Measurements from ENCODE around the gene GYG2.
"Not testable (repeated sequence)": the region's sequence is repeated elsewhere in the genome, so short reads cannot be mapped to it uniquely, and the experiment has no call there.

GYG2 gene

DNA sequence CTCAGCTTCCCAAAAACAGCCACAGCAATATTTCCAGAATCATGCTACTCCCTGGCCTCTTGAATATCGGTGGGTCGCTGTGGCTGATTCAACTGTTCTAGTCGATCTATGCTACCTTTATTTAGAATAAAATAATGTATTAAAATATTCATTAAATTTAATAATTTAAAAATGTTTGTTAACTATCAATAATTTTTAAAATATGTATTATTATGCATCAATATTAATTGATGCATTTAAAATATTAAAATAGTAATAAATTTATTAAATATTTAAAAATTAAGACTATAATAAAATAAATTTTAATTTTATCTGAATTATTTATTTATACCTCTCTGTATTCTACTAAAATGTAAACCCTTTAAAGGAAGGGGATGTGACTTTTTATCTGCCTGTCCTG is 81.4 kb downstream of the GYG2 start:
- no peak for DNase-seq

DNA sequence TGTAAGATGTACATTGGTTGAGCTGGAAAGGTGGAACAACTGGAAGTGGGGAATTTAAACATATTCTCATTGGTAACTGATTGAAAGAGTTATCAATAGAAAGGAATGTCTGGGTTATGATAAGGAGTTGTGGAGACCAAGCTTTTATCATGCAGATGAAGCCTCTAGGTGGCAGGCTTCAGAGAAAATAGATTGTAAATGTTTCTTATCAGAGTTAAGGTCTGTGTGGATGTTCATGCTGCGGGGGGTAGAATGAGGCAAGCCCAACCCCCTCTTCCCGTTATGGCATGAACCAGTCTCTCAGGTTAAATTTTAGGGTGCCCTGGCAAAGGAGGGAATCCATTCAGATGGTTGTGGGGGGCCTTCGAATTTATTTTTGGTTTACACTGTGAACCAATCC is 84.4 kb downstream of the GYG2 start:
- DNase-seq: no peak

DNA sequence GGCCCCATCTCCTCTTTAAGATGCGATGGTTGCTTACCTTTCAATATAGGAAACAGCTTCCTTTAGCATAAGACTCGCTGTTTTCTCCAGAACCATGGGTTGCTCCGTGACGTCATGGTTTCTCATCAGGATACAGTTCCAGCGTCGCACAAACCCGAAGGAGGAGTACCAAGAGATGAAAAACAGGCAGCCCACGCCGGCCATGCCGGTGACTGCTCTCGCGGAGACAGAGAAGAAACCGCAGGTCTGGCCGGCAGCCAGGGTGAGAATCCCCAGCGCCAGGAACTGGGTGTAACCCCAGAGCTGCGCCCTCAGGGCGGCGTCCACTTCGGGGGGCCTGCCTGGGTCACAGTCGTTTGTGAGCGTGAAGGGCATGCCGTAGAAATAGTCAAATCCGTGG is 89.0 kb downstream of the GYG2 start:
- no peak for DNase-seq

DNA sequence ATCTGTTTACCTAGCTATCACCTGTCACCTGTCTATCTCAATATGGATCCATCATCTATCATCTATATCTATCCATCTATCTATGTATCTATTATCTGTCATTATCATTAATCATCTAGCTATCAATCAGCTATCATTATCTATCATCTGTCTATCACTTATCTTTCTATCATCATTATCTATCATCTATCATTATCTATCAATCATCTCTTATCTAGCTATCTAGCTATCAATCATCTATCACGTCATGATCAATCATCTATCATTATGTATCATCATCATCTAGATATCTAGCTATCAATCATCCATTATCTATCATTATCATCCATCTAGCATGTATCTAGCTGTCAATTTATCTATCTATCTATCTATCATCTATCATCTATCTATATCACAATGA is 92.5 kb downstream of the GYG2 start:
- DNase-seq: no peak

DNA sequence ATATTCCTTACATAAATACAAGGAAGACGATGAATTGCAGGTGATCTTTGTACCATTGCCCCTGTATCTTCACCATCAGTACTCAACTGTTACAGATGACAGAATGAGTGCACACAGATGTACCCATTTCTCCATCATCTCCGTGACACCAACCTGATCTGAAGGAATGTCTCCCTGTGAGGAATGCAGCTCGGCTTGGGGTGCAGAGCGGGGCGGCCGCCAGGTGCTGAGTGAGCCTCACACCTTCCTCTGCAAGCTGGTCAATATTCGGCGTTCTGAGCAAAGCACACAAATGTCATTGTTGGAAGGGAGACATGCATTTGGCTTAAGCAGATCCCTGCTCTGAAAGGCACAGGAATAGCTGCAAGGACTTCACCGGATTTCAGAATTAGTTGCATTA is 93.0 kb downstream of the GYG2 start:
- DNase-seq: no peak

DNA sequence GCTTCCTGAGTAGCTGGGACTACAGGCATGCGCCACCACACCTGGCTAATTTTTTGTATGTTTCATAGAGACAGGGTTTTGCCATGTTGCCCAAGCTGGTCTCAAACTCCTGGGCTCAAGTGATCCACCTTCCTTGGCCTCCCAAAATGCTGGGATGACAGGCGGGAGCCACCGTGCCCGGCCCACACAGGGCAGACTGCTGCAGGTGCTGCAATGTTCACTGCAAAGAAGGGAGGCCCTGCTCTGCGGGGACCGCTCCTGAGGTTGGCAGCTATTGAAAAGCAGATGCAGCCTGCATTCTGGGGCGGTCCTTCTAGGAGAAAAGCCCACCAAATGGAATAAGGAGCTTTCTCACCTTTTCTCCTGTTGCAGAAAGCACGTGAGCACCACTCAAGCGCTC is 95.4 kb downstream of the GYG2 start:
- no peak for DNase-seq

DNA sequence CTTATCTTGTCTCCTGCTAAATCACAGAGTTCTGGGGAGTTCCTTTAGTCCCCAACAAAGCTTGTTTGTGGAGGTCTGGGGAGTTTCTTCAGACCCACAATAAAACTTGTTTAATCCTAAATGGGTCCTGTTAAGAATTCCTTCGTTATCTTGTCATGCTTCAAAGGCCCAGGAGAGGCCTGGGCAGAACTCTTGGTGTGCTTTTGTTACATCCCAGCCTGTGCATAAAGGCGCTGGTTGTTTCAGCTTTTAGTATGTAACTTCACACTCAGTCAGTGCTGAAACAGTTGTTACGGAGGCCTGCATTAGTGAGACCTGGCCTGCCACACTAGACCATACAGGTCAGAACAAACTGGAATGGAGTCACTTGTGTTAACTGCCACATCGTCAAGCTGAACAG is 97.5 kb downstream of the GYG2 start:
- not testable (repeated sequence) for DNase-seq

DNA sequence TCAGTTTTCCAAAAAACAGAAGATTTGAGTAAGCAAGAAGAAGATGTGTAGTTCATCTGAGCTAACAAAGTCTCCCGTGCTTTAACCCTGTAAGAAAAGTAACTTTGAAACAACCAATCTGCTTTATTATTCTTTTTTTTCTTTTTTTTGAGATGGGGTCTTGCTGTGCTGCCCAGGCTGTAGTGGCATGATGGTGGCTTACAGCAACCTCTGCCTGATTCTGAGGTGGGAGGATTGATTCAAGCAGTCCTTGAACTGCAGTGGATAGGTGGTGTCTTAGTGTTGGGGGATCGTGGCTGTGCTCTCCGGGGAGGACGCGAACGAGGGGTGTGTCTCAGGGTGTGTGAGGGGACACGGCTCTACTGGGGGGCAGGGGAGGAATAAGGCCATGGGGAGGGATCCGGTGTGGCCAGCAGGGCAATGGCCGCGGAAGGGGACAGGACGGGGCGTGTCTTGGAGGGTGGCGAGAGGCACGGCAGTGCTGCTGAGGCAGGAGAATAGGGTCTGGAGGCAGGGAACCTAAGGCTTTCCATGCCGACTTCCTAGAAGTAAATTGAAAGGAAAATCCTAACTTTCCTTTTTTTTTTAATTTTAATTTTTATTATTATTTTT is 98.0 kb downstream of the GYG2 start:
- DNase-seq: no peak

DNA sequence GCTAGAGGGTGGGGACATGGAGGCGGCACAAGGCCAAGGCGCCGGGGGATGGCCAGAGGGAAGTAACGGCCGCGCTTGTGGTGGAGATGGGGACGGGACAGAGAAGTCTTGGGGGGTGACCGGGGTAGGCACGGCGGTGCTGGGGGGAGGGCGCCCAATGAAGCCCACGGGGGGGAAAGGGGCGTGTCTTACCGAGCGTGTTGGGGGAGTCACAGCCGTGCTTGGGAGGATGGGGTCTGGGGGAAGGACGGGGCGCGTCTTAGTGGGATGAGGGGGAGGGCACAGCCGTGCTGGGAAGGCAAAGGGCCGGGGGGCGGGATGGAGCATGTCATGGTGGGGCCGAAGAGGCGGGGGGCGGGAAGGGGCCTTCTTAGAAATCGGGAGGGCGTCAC is 99.5 kb downstream of the GYG2 start:
- DNase-seq: no peak

DNA sequence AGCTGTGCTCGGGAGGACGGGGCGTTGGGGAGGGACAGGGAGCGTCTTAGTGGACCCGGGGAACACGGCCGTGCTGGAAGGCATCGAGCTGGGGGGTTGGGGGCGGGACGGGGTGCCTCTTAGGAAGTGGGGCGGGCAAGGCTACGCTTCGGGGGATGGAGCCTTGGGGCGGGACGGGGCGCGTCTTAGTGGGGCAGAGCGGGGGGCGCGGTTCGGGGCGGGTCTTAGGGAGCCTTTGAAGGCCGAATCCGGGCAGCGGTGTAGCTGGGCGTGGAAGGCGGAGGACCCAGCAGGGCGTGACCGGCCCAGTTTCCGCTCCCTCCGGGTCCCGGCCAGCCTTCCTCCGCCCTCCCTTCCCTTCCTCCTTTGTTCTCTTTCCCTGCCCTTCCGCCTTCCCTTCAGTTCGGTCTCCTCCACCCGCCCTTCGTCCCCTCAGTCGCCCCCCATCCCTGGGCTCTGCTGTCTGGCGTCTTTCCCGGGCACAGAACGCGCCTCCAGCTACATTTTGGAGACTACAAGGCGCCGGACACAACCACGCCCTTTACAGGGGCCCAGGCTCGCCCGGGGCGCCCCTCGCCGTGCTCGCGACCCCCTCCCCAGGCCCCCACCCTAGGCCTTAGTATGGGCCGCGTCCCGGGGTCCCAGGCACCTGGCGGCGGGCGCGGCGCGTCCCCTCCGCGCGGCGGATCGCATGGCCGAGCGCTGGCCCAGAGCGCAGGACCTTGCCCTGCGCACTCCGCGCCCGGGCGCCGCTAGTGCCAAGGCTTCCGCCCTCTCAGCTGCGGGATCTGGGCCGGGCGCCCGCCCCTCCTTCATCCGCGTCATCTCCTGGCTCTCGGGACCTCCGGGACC is 100.1 kb downstream of the GYG2 start, which contains the start of gene ARSD:
TSS of gene ARSD (minus strand) at position 757 of the 852 bp plus-strand sequence. CDS start at position 693, 64 bp downstream.
- DNase-seq: no peak

DNA sequence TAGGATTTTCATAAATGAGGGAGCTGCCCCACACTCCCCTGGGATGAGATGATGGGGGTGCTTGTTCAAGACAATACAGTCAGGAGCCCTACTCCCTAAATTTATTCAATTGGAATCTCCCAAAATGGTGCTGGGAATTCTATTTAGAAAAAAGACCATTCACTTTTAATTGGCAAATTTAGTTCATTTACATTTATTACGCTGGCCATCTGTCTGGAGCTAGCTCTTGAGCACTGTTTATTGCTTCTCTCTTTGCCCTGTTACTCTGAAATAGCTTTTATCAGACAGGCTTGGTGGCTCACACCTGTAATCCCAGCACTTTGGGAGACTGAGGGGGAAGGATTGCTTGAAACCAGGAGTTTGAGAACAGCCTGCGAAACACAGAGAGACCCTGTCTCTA is 102.4 kb downstream of the GYG2 start:
- no peak for DNase-seq

DNA sequence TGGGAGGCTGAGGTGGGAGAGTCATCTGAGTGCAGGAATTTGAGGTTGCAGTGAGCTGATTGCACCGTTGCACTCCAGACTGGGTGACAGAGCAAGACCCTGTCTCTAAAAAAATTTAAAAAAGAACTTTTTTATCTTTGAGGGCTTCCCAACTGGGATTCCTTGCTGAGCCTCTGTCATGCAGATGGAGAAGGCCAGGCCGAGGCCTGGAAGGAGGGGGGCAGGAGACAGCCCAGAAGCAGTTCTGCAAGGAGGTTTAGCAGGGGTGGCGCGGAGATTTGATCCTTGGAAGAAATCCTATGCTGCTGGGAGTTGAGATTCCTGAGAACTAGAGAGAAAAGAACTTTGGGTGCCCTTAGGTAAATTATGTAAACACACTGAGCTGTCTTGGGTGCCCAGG is 102.9 kb downstream of the GYG2 start:
- no peak for DNase-seq

Measured in activated T-cell treated with anti-CD3 and anti-CD28 coated beads for 4 hours (primary cell).